Measurements from ENCODE around the gene CNOT8. TPM values are rescaled to one million over a fixed set of nuclear protein-coding genes. Genes with fewer than 3 reads are reported as not detected.

The CNOT8 gene
- total and polyA plus RNA-seq, 8 donors: 25.4 to 81.5 (median 46.6) TPM

GRCh38 chr5:154813158-154813557 is 45.3 kb upstream of the CNOT8 start:
- Histone ChIP-seq H3K27ac (peak overlapping the region in 1 of 5 donors; percentile 11), H3K4me3 (no peak overlapping the region), H3K27me3 (no peaks in the 10 kb centered on the region), H3K4me1 (peaks cover 0 to 11% (median 0%) of the 10 kb centered on the region in 4 donors), H3K36me3 (peaks cover 80 to 100% (median 99%) of the 10 kb centered on the region in 4 donors), H3K9me3 (no peaks in the 10 kb centered on the region)
- 75 to 92% (median 80%) methylated on average over 4 of the region's 4 CpGs for WGBS, 5 donors
- TF ChIP-seq POLR2A (IDR thresholded peaks at IDR 0.05): no peak
- TF ChIP-seq POLR2AphosphoS5 (IDR thresholded peaks at IDR 0.05): no peak
- no peak for TF ChIP-seq EP300 (IDR thresholded peaks at IDR 0.05)
- TF ChIP-seq CTCF (IDR thresholded peaks at IDR 0.05): no peak
- no peak for DNase-seq
- intact Hi-C loops (cut with DNase I; ENCODE audit: low total_unique reads): loop anchor here (5.0 kb wide), 1 partner anchor 161 kb away; no protein-coding TSS in a partner anchor

GRCh38 chr5:154813736-154814135 is 44.7 kb upstream of the CNOT8 start:
- Histone ChIP-seq H3K36me3 (peaks cover 76 to 100% (median 96%) of the 10 kb centered on the region in 4 donors), H3K4me3 (no peak overlapping the region), H3K9me3 (no peaks in the 10 kb centered on the region), H3K27ac (peak overlapping the region in 1 of 5 donors; percentile 11), H3K27me3 (no peaks in the 10 kb centered on the region), H3K4me1 (peaks cover 0 to 11% (median under 1%) of the 10 kb centered on the region in 4 donors)
- 61 to 76% (median 75%) methylated on average over 10 of the region's 10 CpGs for WGBS, 5 donors
- DNase-seq: peak in 1 of 2 donors; percentile 44
- TF ChIP-seq POLR2A (IDR thresholded peaks at IDR 0.05) (no peak), CTCF (IDR thresholded peaks at IDR 0.05) (no peak), POLR2AphosphoS5 (IDR thresholded peaks at IDR 0.05) (no peak)
- intact Hi-C loops (cut with DNase I; ENCODE audit: low total_unique reads): loop anchor here (5.0 kb wide), 1 partner anchor 161 kb away; no protein-coding TSS in a partner anchor

GRCh38 chr5:154815025-154815424 is 43.4 kb upstream of the CNOT8 start:
- intact Hi-C loops (cut with DNase I; ENCODE audit: low total_unique reads): no loop called here
- H3K27ac ChIP-seq: no peak overlapping the region
- no peaks in the 10 kb centered on the region for H3K27me3 ChIP-seq
- WGBS, 5 donors: 85 to 91% (median 86%) methylated on average over 11 of the region's 11 CpGs
- no peaks in the 10 kb centered on the region for H3K9me3 ChIP-seq
- no peak overlapping the region for H3K4me3 ChIP-seq
- TF ChIP-seq POLR2A (IDR thresholded peaks at IDR 0.05) (no peak), POLR2AphosphoS5 (IDR thresholded peaks at IDR 0.05) (no peak), CTCF (IDR thresholded peaks at IDR 0.05) (no peak)
- no peak for DNase-seq
- H3K36me3 ChIP-seq: peaks cover 67 to 100% (median 95%) of the 10 kb centered on the region in 4 donors
- H3K4me1 ChIP-seq: peaks cover 0 to 11% (median 4%) of the 10 kb centered on the region in 4 donors

- TF ChIP-seq POLR2AphosphoS5 (IDR thresholded peaks at IDR 0.05) (no peak), POLR2A (IDR thresholded peaks at IDR 0.05) (no peak), CTCF (IDR thresholded peaks at IDR 0.05) (no peak), EP300 (IDR thresholded peaks at IDR 0.05) (no peak)
- H3K27me3 ChIP-seq: no peaks in the 10 kb centered on the region
- H3K4me3 ChIP-seq: no peak overlapping the region
- peaks cover 0 to 11% (median 4%) of the 10 kb centered on the region in 4 donors for H3K4me1 ChIP-seq
- peaks cover 65 to 100% (median 95%) of the 10 kb centered on the region in 4 donors for H3K36me3 ChIP-seq
- no peaks in the 10 kb centered on the region for H3K9me3 ChIP-seq
- peak overlapping the region in 1 of 5 donors; percentile 8 for H3K27ac ChIP-seq
- 83 to 95% (median 84%) methylated on average over 5 of the region's 5 CpGs for WGBS, 5 donors
- no peak for DNase-seq
- intact Hi-C loops (cut with DNase I; ENCODE audit: low total_unique reads): no loop called here
Measured at GRCh38 chr5:154815684-154816247, 42.7 kb upstream of the CNOT8 start.
